D721Med (cell line): ENCODE results near the gene DIP2C.

ENCODE experiments used
- DNase-seq: peaks from one replicate; pipeline ENCODE4 v3.0.0; 2011; ENCODE audit warnings: low spot score; ENCODE audit not compliant: insufficient read length
- FAIRE-seq: peaks from 2 replicates; lab custom pipeline; 2011; peaks lifted over from hg19 to GRCh38; lab: Jason Lieb, UNC
- CTCF ChIP-seq: IDR thresholded peaks from 2 replicates; pipeline ENCODE4 v1.5.1; 2012; ENCODE audit warnings: mild to moderate bottlenecking, control low read depth; ENCODE audit not compliant: insufficient read depth; ENCODE audit errors: missing control alignments

Gene DIP2C

GRCh38 chr10:235915-236314 is 453.6 kb downstream of the DIP2C start:
- no peak for TF ChIP-seq CTCF
- FAIRE-seq: no peak
- no peak for DNase-seq

- no peak for TF ChIP-seq CTCF
- DNase-seq (no peak), FAIRE-seq (no peak)
Observed at GRCh38 chr10:234708-235406, 454.6 kb downstream of the DIP2C start.

GRCh38 chr10:232878-233277 is 456.6 kb downstream of the DIP2C start:
- FAIRE-seq (no peak), DNase-seq (no peak)
- no peak for TF ChIP-seq CTCF

GRCh38 chr10:232061-232460 is 457.4 kb downstream of the DIP2C start:
- FAIRE-seq (no peak), DNase-seq (no peak)
- TF ChIP-seq CTCF: no peak

GRCh38 chr10:230758-231157 is 458.7 kb downstream of the DIP2C start:
- no peak for DNase-seq
- FAIRE-seq: peak; percentile 35
- TF ChIP-seq CTCF: peak; percentile 31

- DNase-seq: no peak
- FAIRE-seq: no peak
- no peak for TF ChIP-seq CTCF
Observed at GRCh38 chr10:228366-228765, 461.1 kb downstream of the DIP2C start.

- no peak for DNase-seq
- FAIRE-seq: no peak
- no peak for TF ChIP-seq CTCF
Observed at GRCh38 chr10:227014-227413, 462.5 kb downstream of the DIP2C start.
